Neuronal stem cell (in vitro differentiated cells): ENCODE results near the gene TBC1D10B.

ENCODE experiments used
- DNase-seq: peaks from one replicate; pipeline ENCODE4 v3.0.0-alpha.2; 2013; ENCODE audit warnings: low spot score
- H2AFZ ChIP-seq: one replicate; pipeline ENCODE4 v1.6.1; 2013; ENCODE audit warnings: mild to moderate bottlenecking, low read length, inconsistent platforms
- H2AK5ac ChIP-seq: 2 replicates; pipeline ENCODE4 v1.6.1; 2013; ENCODE audit warnings: low read depth, mild to moderate bottlenecking, inconsistent platforms, low read length, moderate library complexity, mixed read lengths
- H2BK120ac ChIP-seq: 2 replicates; pipeline ENCODE4 v1.6.1; 2013; ENCODE audit warnings: low read depth, mild to moderate bottlenecking, inconsistent platforms, low read length, moderate library complexity, mixed read lengths
- H2BK12ac ChIP-seq: one replicate; pipeline ENCODE4 v1.6.1; 2013; ENCODE audit warnings: low read length, inconsistent platforms
- H2BK15ac ChIP-seq: 2 replicates; pipeline ENCODE4 v1.6.1; 2013; ENCODE audit warnings: mild to moderate bottlenecking, low read length, inconsistent platforms, mixed read lengths
- H2BK5ac ChIP-seq: one replicate; pipeline ENCODE4 v1.6.1; 2013; ENCODE audit warnings: inconsistent platforms, mild to moderate bottlenecking, low read length, moderate library complexity
- H3K14ac ChIP-seq: one replicate; pipeline ENCODE4 v1.6.1; 2013; ENCODE audit warnings: low read length, inconsistent platforms
- H3K18ac ChIP-seq: 2 replicates; pipeline ENCODE4 v1.6.1; 2013; ENCODE audit warnings: low read length, inconsistent platforms
- H3K23ac ChIP-seq: 2 replicates; pipeline ENCODE4 v1.6.1; 2013; ENCODE audit warnings: low read depth, mild to moderate bottlenecking, mixed read lengths, low read length, inconsistent platforms; ENCODE audit not compliant: poor library complexity
- H3K27ac ChIP-seq: replicated peaks from 3 replicates; pipeline ENCODE4 v1.5.1; 2013; ENCODE audit warnings: low read length, inconsistent platforms
- H3K27me3 ChIP-seq, 3 experiments: 2 replicates each; pipeline ENCODE4 v1.6.1; 2013; ENCODE audit warnings: low read length in 3 of 3, mild to moderate bottlenecking in 2 of 3, inconsistent platforms in 1 of 3, low read depth in 1 of 3, mixed read lengths in 1 of 3, moderate library complexity in 1 of 3; ENCODE audit not compliant: control insufficient read depth in 3 of 3, insufficient read depth in 3 of 3
- H3K36me3 ChIP-seq, 2 donors: replicated peaks in 1 of 2; 2 replicates each; pipeline ENCODE4 v1.6.1; 2013; ENCODE audit warnings: low read length in 2 of 2; ENCODE audit not compliant: control insufficient read depth in 2 of 2, insufficient read depth in 2 of 2
- H3K4ac ChIP-seq: 2 replicates; pipeline ENCODE4 v1.6.1; 2013; ENCODE audit warnings: inconsistent platforms, mild to moderate bottlenecking, low read length, moderate library complexity
- H3K4me1 ChIP-seq, 2 donors: 1 replicate in 1 of 2; 2 replicates in 1 of 2; pipeline ENCODE4 v1.6.1; 2013; ENCODE audit warnings: low read length in 2 of 2, low read depth in 1 of 2; ENCODE audit not compliant: control insufficient read depth in 2 of 2, insufficient read depth in 1 of 2
- H3K4me2 ChIP-seq: one replicate; pipeline ENCODE4 v1.6.1; 2013; ENCODE audit warnings: mild to moderate bottlenecking, low read length, inconsistent platforms; ENCODE audit not compliant: insufficient read depth, poor library complexity, severe bottlenecking
- H3K4me3 ChIP-seq, 2 donors: 2 replicates each; pipeline ENCODE4 v1.5.1; 2013; ENCODE audit warnings: low read length in 2 of 2, mild to moderate bottlenecking in 2 of 2, inconsistent platforms in 1 of 2, moderate library complexity in 1 of 2
- H3K79me1 ChIP-seq: one replicate; pipeline ENCODE4 v1.6.1; 2013; ENCODE audit warnings: low read depth, mild to moderate bottlenecking, inconsistent platforms, low read length, moderate library complexity
- H3K9ac ChIP-seq: one replicate; pipeline ENCODE4 v1.6.1; 2013; ENCODE audit warnings: mild to moderate bottlenecking, low read depth, low read length, inconsistent platforms; ENCODE audit not compliant: poor library complexity
- H3K9me3 ChIP-seq, 2 donors: replicated peaks in 1 of 2; 2 replicates each; pipeline versions ENCODE3 to v1.6.1; 2013; ENCODE audit warnings: low read length in 2 of 2, mild to moderate bottlenecking in 2 of 2, inconsistent platforms in 1 of 2, low read depth in 1 of 2, mixed read lengths in 1 of 2, moderate library complexity in 1 of 2; ENCODE audit not compliant: control insufficient read depth in 2 of 2, insufficient read depth in 1 of 2
- H4K8ac ChIP-seq: one replicate; pipeline ENCODE4 v1.6.1; 2013; ENCODE audit warnings: low read depth, mild to moderate bottlenecking, inconsistent platforms, low read length, moderate library complexity
- H4K91ac ChIP-seq: one replicate; pipeline ENCODE4 v1.6.1; 2013; ENCODE audit warnings: low read length, low read depth, mild to moderate bottlenecking, inconsistent platforms; ENCODE audit not compliant: poor library complexity
- WGBS, 2 donors: extraction: QIAGEN DNeasy Blood & Tissue Kit; methylation state at CpG; one replicate each; pipeline ENCODE4 v1.1.7; 2013; ENCODE audit warnings: missing lambda C conversion rate in 2 of 2, mixed read lengths in 1 of 2; ENCODE audit not compliant: insufficient read length in 2 of 2, insufficient replicate concordance in 1 of 2; ENCODE audit errors: extremely low coverage in 2 of 2; 5-methylcytosine and 5-hydroxymethylcytosine counted together

Gene TBC1D10B

DNA sequence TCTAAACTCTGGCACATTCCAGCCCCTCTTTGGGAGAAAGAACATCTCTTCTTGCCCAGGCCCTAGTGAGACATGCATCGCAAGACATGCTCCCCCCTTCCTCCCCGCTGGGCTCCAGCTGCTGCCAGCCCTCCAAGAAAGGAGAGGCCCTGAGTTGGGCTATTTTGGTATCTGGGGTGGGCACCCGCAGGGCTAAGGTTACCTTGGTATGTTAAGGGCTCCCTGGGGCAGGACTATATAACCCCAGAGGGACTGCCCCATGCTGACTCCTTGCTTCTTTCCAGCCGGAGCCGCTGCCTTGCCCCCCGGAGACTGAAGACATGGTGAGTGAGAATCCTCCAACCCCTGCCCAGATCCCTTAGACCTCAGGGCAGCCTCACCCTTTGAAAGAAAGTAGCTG lies 4.2 kb upstream of the TBC1D10B start, which contains the start of gene MYL11:
MYL11 (plus strand) TSS at position 265 of the 400 bp plus-strand sequence; CDS start at position 321, 56 bp downstream.
- Histone ChIP-seq H2BK5ac (peak within 1 kb of the TSS; percentile 2), H3K27ac (no peak within 1 kb of the TSS), H4K8ac (no peak within 1 kb of the TSS), H3K4me2 (no peak within 1 kb of the TSS), H3K14ac (no peak within 1 kb of the TSS), H3K4ac (no peak within 1 kb of the TSS), H4K91ac (no peak within 1 kb of the TSS), H3K9ac (no peak within 1 kb of the TSS), H3K36me3 (peaks cover 0 to 2% of the 10 kb centered on the region in 2 donors), H2AK5ac (peak within 1 kb of the TSS; percentile 42), H3K18ac (peak within 1 kb of the TSS; percentile 3), H2BK12ac (no peak within 1 kb of the TSS), H2BK15ac (peak within 1 kb of the TSS; percentile 59), H3K23ac (no peak within 1 kb of the TSS), H3K4me1 (peaks cover 21 to 23% of the 10 kb centered on the region in 2 donors), H2AFZ (no peak within 1 kb of the TSS), H3K4me3 (no peak within 1 kb of the TSS), H3K79me1 (peaks cover 3% of the 10 kb centered on the region), H3K27me3 (no peaks in the 10 kb centered on the region), H3K9me3 (no peaks in the 10 kb centered on the region), H2BK120ac (no peak within 1 kb of the TSS)
- WGBS, 2 donors, result no CpG with 5 or more reads among the region's 6 CpGs
- no peak for DNase-seq

DNA sequence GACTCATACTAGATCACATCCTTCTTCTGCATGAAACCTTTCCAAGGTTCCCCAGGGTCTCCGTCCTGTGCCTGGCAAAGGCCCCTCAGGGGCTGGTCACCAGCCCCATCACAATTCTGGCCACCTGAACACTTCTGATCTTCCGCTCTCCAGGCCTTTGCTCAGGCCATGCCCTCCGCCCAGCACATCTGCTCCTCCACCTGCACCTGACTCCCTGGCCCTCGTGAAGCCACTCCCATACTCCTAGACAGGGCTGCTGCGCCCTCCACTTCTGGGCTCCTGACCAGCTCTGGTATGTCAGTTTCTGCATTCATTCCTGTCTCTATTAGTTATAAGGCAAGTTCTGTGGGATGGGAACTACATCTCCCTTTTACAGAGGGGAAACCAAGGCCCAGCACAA lies 2.4 kb upstream of the TBC1D10B start:
- no CpG with 5 or more reads among the region's 5 CpGs for WGBS, 2 donors
- Histone ChIP-seq H4K91ac (no peak overlapping the region), H2BK5ac (peak overlapping the region; percentile 84), H3K36me3 (no peaks in the 10 kb centered on the region), H2BK15ac (peak overlapping the region; percentile 94), H4K8ac (no peak overlapping the region), H3K9me3 (no peaks in the 10 kb centered on the region), H3K9ac (peak overlapping the region; percentile 24), H3K23ac (no peak overlapping the region), H3K4me3 (no peak overlapping the region), H3K18ac (no peak overlapping the region), H3K4me2 (no peak overlapping the region), H2AFZ (no peak overlapping the region), H3K27ac (no peak overlapping the region), H2BK12ac (no peak overlapping the region), H3K27me3 (no peaks in the 10 kb centered on the region), H3K14ac (no peak overlapping the region), H3K79me1 (peaks cover 9% of the 10 kb centered on the region), H2AK5ac (peak overlapping the region; percentile 93), H3K4me1 (peaks cover 25 to 32% of the 10 kb centered on the region in 2 donors), H2BK120ac (peak overlapping the region; percentile 57), H3K4ac (no peak overlapping the region)
- no peak for DNase-seq

GRCh38 chr16:30372038-30372712 lies 1.9 kb upstream of the TBC1D10B start:
- peak overlapping the region; percentile 84 for H2BK5ac ChIP-seq
- no peak overlapping the region for H3K14ac ChIP-seq
- peaks cover 26 to 32% of the 10 kb centered on the region in 2 donors for H3K4me1 ChIP-seq
- H2AK5ac ChIP-seq, result peak overlapping the region; percentile 93
- no CpG with 5 or more reads among the region's 6 CpGs for WGBS, 2 donors
- H3K36me3 ChIP-seq, result peaks cover 0 to 4% of the 10 kb centered on the region in 2 donors
- no peak overlapping the region for H3K4ac ChIP-seq
- H2BK120ac ChIP-seq, result no peak overlapping the region
- peak overlapping the region; percentile 36 for H3K9ac ChIP-seq
- H4K91ac ChIP-seq, result no peak overlapping the region
- DNase-seq, result no peak
- no peaks in the 10 kb centered on the region for H3K9me3 ChIP-seq
- H3K18ac ChIP-seq, result no peak overlapping the region
- no peak overlapping the region for H3K4me3 ChIP-seq
- no peak overlapping the region for H3K4me2 ChIP-seq
- H3K27ac ChIP-seq, result no peak overlapping the region
- H2BK15ac ChIP-seq, result peak overlapping the region; percentile 94
- H2BK12ac ChIP-seq, result peak overlapping the region; percentile 64
- H3K23ac ChIP-seq, result no peak overlapping the region
- H2AFZ ChIP-seq, result peak overlapping the region; percentile 7
- H4K8ac ChIP-seq, result no peak overlapping the region
- no peaks in the 10 kb centered on the region for H3K27me3 ChIP-seq
- peaks cover 10% of the 10 kb centered on the region for H3K79me1 ChIP-seq

DNA sequence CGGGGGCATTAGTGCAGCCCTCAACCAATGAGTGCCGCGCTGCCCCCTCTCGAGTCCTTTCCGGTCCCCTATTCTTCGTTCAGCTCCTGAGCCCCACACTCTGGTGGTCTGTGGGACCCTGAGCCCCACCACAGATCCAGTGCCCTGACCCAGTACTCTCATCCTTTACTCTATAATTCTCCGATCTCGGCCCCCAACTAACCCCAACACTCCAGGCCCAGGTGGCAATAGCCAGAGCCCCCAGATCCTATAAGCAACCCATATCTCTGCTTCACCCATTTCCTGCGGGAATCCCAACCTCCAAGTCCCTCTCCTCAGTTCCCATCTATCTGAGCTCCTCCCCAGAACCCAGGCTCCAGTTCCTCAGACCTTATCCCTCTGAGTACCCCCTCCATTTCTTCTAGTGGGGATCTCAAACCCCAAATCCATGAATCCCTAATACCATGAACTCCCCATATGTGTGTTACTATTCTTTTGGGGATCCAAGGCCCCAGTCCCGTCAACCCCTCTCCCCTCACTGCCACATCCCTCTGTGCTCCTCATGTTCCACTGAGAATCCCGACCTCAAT lies 1.0 kb upstream of the TBC1D10B start:
- peaks cover 0 to 11% of the 10 kb centered on the region in 2 donors for H3K36me3 ChIP-seq
- H2BK120ac ChIP-seq, result no peak overlapping the region
- no peak overlapping the region for H2BK15ac ChIP-seq
- peak overlapping the region; percentile 70 for H3K9ac ChIP-seq
- H3K4me3 ChIP-seq, result peak overlapping the region; percentile 28 to 38
- peaks cover 10% of the 10 kb centered on the region for H3K79me1 ChIP-seq
- no peak overlapping the region for H3K23ac ChIP-seq
- no peaks in the 10 kb centered on the region for H3K27me3 ChIP-seq
- no peak overlapping the region for H3K4ac ChIP-seq
- peak overlapping the region; percentile 77 for H3K27ac ChIP-seq
- H4K8ac ChIP-seq, result no peak overlapping the region
- H4K91ac ChIP-seq, result no peak overlapping the region
- no CpG with 5 or more reads among the region's 11 CpGs for WGBS, 2 donors
- H3K18ac ChIP-seq, result peak overlapping the region; percentile 24
- no peak for DNase-seq
- H2AK5ac ChIP-seq, result no peak overlapping the region
- no peak overlapping the region for H3K14ac ChIP-seq
- no peak overlapping the region for H2BK12ac ChIP-seq
- H3K4me1 ChIP-seq, result peaks cover 23 to 27% of the 10 kb centered on the region in 2 donors
- H3K4me2 ChIP-seq, result peak overlapping the region; percentile 83
- peak overlapping the region; percentile 71 for H2AFZ ChIP-seq
- no peaks in the 10 kb centered on the region for H3K9me3 ChIP-seq
- peak overlapping the region; percentile 84 for H2BK5ac ChIP-seq
